RWPE1 (cell line): Measurements from ENCODE around the gene GP9.

Experiments
- CTCF ChIA-PET: fragments of 350-600 bp; sonication (Branson Sonifier 250); formaldehyde crosslinking; extraction: SDS; loops from one replicate; lab custom pipeline; 2021; lab: Yijun Ruan, JAX
- POLR2A ChIA-PET: fragments of 400-600 bp; formaldehyde crosslinking; extraction: SDS; loops from one replicate; lab custom pipeline; 2020; ENCODE audit warnings: antibody characterized with exemption; ENCODE audit not compliant: low non-redundant PET; lab: Yijun Ruan, JAX
- DNase-seq: peaks from one replicate; pipeline ENCODE4 v3.0.0; 2012; ENCODE audit warnings: low spot score
- H3K27ac ChIP-seq: fragments of 450-650 bp; 2 replicates; pipeline ENCODE4 v1.5.1; 2017
- CTCF ChIP-seq: fragments of 450-650 bp; conservative IDR thresholded peaks from 2 replicates; pipeline ENCODE4 v1.5.1; 2017; ENCODE audit warnings: low read depth, mild to moderate bottlenecking

GP9 gene

GRCh38 chr3:129021140-129021551 lies 39.4 kb upstream of the GP9 start:
- POLR2A ChIA-PET = no interaction called here
- DNase-seq = no peak
- CTCF ChIA-PET = no interaction called here
- H3K27ac ChIP-seq = no peak overlapping the region
- no peak for TF ChIP-seq CTCF

- POLR2A ChIA-PET = no interaction called here
- H3K27ac ChIP-seq = no peak overlapping the region
- CTCF ChIA-PET = interaction anchor here (0.6 to 1.8 kb wide), 3 partner anchors 52 to 942 kb away, joined by 4 to 6 read pairs (median 4); no protein-coding TSS in a partner anchor
- DNase-seq = no peak
- TF ChIP-seq CTCF = no peak
Observed at GRCh38 chr3:129022114-129023007, 38.2 kb upstream of the GP9 start.

GRCh38 chr3:129023008-129023358 lies 37.6 kb upstream of the GP9 start:
- DNase-seq = no peak
- ChIA-PET POLR2A (no interaction called here), CTCF (interaction anchor here (0.6 to 1.8 kb wide), 4 partner anchors 14 to 941 kb away, joined by 4 to 8 read pairs (median 5); no protein-coding TSS in a partner anchor)
- H3K27ac ChIP-seq = no peak overlapping the region
- no peak for TF ChIP-seq CTCF

GRCh38 chr3:129023909-129024308 lies 36.7 kb upstream of the GP9 start:
- POLR2A ChIA-PET = no interaction called here
- DNase-seq = peak; percentile 37
- CTCF ChIA-PET = interaction anchor here (0.5 to 1.8 kb wide), 4 partner anchors 15 to 191 kb away, joined by 3 to 8 read pairs (median 4); no protein-coding TSS in a partner anchor
- no peak overlapping the region for H3K27ac ChIP-seq
- 0 out of 2 replicates have a peak, but pooled peaks have one; percentile 18 for TF ChIP-seq CTCF

- ChIA-PET CTCF (interaction anchor here (2.4 kb wide), 1 partner anchor 54 kb away, joined by 8 read pairs; no protein-coding TSS in a partner anchor), POLR2A (no interaction called here)
- TF ChIP-seq CTCF = no peak
- no peak overlapping the region for H3K27ac ChIP-seq
- DNase-seq = no peak
Observed at GRCh38 chr3:129025108-129025507, 35.5 kb upstream of the GP9 start.

GRCh38 chr3:129025691-129026435 lies 34.7 kb upstream of the GP9 start:
- H3K27ac ChIP-seq = no peak overlapping the region
- no peak for DNase-seq
- POLR2A ChIA-PET = no interaction called here

More at GRCh38 chr3:129025691-129026435, 34.7 kb upstream of the GP9 start:
- CTCF ChIA-PET = interaction anchor here (0.6 to 2.4 kb wide), 4 partner anchors 12 to 1167 kb away, joined by 3 to 8 read pairs (median 3); no protein-coding TSS in a partner anchor
- no peak for TF ChIP-seq CTCF
